H1 (cell line): Measurements from ENCODE around the gene CDH20.

Experiments
- ASH2L ChIP-seq: fragments of 200-600, 300-600 bp; sonication (generic); IDR thresholded peaks from one replicate; pipeline ENCODE4 v1.7.1; 2017; ENCODE audit warnings: low read length
- E2F6 ChIP-seq: IDR thresholded peaks from 2 replicates; pipeline ENCODE4 v1.6.1; 2012; ENCODE audit warnings: inconsistent platforms
- GTF2F1 ChIP-seq: IDR thresholded peaks from 2 replicates; pipeline ENCODE4 v1.6.1; 2012; ENCODE audit warnings: low read depth, low read length, improper control_type of control experiment, borderline replicate concordance
- KDM5A ChIP-seq: fragments of 200-600 bp; IDR thresholded peaks from 2 replicates; pipeline ENCODE4 v1.7.1; 2012; ENCODE audit warnings: mild to moderate bottlenecking, low read length, inconsistent platforms, mixed read lengths
- MAFK ChIP-seq: IDR thresholded peaks from 2 replicates; pipeline ENCODE4 v1.6.1; 2012; ENCODE audit warnings: low read depth, mild to moderate bottlenecking, improper control_type of control experiment, low read length
- POLR2A ChIP-seq, 2 experiments: IDR thresholded peaks; 1 replicate in 1 of 2; 2 replicates in 1 of 2; pipeline ENCODE4 v1.6.1; 2011; ENCODE audit warnings: low read depth in 2 of 2, low read length in 2 of 2, mild to moderate bottlenecking in 2 of 2; ENCODE audit errors: control extremely low read depth in 1 of 2
- RAD21 ChIP-seq, 2 experiments: IDR thresholded peaks in 1 of 2; conservative IDR thresholded peaks in 1 of 2; 2 replicates each; pipeline ENCODE4 v1.6.1; 2011; ENCODE audit warnings: low read depth in 2 of 2, low read length in 2 of 2, improper control_type of control experiment in 1 of 2, inconsistent platforms in 1 of 2, mild to moderate bottlenecking in 1 of 2, moderate library complexity in 1 of 2
- RFX5 ChIP-seq: IDR thresholded peaks from 2 replicates; pipeline ENCODE4 v1.6.1; 2011; ENCODE audit warnings: low read depth, low read length, improper control_type of control experiment, borderline replicate concordance
- SIX5 ChIP-seq: IDR thresholded peaks from 2 replicates; pipeline ENCODE4 v1.6.1; 2011; ENCODE audit warnings: mild to moderate bottlenecking, low read depth, low read length
- SP4 ChIP-seq: IDR thresholded peaks from 2 replicates; pipeline ENCODE4 v1.6.1; 2012; ENCODE audit warnings: low read length, inconsistent platforms
- TF ChIP-seq, protein P1 (sequence below), 3 experiments: IDR thresholded peaks; 1 replicate in 2 of 3; 2 replicates in 1 of 3; pipeline versions ENCODE4 v1.5.1 to v1.6.1; 2011; ENCODE audit warnings: low read length in 3 of 3, mild to moderate bottlenecking in 3 of 3, inconsistent platforms in 2 of 3, low read depth in 1 of 3, moderate library complexity in 1 of 3; ENCODE audit not compliant: insufficient read depth in 1 of 3; ENCODE audit errors: control extremely low read depth in 1 of 3

DNA sequence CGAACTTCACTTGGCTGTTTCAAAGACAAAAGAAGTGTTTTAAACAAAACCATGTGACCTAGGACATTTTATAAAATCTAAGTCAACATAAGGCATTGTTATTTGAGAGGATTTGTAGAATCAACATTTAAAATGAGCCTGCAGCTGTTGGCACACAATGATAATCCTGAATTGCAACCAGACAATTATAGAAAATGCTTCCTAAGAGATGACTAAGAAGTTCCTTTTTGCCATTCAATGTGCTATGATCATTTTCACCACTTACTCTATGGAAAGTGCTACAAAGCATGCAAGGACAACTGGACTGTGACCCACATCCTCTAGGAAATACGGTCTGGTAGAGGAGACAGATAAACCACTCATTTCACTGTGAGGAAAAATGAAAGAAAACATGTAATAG, 246.4 kb downstream of the CDH20 start:
- TF ChIP-seq, protein P1, sequence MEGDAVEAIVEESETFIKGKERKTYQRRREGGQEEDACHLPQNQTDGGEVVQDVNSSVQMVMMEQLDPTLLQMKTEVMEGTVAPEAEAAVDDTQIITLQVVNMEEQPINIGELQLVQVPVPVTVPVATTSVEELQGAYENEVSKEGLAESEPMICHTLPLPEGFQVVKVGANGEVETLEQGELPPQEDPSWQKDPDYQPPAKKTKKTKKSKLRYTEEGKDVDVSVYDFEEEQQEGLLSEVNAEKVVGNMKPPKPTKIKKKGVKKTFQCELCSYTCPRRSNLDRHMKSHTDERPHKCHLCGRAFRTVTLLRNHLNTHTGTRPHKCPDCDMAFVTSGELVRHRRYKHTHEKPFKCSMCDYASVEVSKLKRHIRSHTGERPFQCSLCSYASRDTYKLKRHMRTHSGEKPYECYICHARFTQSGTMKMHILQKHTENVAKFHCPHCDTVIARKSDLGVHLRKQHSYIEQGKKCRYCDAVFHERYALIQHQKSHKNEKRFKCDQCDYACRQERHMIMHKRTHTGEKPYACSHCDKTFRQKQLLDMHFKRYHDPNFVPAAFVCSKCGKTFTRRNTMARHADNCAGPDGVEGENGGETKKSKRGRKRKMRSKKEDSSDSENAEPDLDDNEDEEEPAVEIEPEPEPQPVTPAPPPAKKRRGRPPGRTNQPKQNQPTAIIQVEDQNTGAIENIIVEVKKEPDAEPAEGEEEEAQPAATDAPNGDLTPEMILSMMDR (IDR thresholded peaks at IDR 0.05; ENCODE audit: control extremely low read depth in 1 of 3, insufficient read depth in 1 of 3, low read depth in 1 of 3, low read length in 3 of 3), result no peak
- no peak for TF ChIP-seq E2F6
- TF ChIP-seq POLR2A (IDR thresholded peaks at IDR 0.05; ENCODE audit: control extremely low read depth in 1 of 2, low read depth in 2 of 2, low read length in 2 of 2), result no peak
- TF ChIP-seq SIX5, result no peak
- no peak for TF ChIP-seq SP4
- no peak for TF ChIP-seq RAD21 (IDR thresholded peaks at IDR 0.05 in 1 of 2, conservative IDR thresholded peaks at IDR 0.05 in 1 of 2; ENCODE audit: low read depth in 2 of 2, low read length in 2 of 2)
- TF ChIP-seq GTF2F1, result no peak
- no peak for TF ChIP-seq KDM5A
- no peak for TF ChIP-seq ASH2L
- TF ChIP-seq MAFK, result no peak
- TF ChIP-seq RFX5, result no peak
